Occipital lobe (tissue), 2 donors: Measurements from ENCODE around the gene LSM10. TPM values are rescaled to one million over a fixed set of nuclear protein-coding genes. Genes with fewer than 3 reads are reported as not detected.

Source experiments
- DNase-seq: peaks from one replicate; lab custom pipeline; 2025; lab: John Stamatoyannopoulos, UW
- total RNA-seq: library from RNA; depleted of rRNA; stranded (reverse); fragments of >200 nt; gene quantifications from one replicate; pipeline ENCODE4 v1.2.3, GENCODE V29; 2014

LSM10 gene
- total RNA-seq, 1 donor from 2014 or later = 3.1 TPM

DNA sequence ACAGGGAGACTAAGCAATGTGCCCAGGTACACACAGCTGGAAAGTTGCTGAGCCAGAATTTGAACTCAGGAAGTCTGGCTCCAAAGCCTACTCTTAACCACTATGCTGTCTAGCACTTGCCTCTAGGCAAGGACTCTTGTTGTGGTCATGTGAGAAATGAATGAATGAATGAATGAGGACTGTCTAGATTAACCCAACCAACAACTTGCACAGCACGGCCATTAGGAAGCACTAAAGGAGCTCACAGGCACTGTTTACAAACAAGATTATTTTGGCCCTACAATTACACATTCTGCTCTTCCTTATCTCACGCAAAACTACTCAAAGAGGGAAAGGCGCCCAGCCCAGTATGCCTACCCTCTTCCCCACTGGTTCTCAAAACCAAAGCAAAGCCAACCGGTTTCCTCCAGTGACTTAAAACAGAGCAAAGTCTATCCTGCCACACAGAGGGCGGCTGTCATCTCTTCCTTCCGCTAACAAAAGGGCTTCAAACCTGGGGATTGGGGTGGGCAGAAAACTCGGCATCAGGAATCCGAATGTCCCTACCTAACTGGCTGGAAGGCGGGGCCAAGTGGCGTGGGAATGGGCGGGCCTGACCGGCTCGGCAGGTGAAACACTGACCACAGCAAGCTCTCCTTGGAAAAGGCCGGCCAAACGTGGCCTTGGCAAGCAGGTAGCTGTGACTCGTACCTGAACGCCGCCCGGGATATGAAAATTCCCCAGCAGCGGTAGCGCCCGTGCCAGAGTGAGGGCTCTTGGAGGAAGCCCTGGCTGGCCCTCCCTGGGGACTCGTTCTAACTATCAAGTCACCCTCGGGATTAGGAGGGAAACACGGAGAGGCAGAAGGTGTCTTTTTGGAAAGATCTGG, 12.9 kb downstream of the LSM10 start:
- peak; percentile 29 for DNase-seq

DNA sequence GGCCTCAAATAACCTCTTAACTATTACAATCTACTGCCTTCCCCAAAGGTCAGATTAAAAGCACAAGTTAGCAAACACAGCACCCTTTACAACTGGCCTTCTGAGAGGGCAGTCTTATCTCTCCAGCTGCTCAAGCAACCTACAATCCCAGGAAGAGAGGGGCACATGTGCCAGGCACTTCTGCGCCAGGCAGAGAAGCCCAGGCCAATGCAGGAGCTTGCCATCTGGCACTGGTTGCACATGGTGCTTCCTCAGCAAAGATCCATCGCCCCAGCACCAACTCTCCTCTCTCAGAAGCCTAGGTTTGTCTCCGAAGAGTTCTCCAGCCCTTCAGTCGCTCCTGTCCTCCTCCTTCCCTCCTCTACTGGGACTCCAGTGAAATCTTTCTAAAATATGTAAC, 14.5 kb downstream of the LSM10 start:
- DNase-seq = no peak

DNA sequence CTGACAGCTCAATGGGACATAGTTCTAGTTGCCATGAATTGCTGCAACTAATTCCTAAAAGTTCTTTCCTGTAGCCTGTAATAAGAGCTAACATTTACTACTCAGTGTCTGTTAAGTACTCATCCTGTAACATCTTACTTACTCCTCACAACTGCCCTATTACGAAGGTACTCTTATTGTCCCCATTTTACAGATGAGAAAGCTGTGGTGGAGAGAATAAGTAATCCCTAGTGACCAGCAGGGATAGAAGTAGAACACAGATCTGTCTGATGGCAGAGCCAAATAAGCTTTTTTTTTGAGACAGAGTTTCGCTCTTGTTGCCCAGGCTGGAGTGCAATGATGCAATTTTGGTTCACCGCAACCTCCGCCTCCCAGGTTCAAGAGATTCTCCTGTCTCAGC, 15.0 kb downstream of the LSM10 start:
- no peak for DNase-seq

DNA sequence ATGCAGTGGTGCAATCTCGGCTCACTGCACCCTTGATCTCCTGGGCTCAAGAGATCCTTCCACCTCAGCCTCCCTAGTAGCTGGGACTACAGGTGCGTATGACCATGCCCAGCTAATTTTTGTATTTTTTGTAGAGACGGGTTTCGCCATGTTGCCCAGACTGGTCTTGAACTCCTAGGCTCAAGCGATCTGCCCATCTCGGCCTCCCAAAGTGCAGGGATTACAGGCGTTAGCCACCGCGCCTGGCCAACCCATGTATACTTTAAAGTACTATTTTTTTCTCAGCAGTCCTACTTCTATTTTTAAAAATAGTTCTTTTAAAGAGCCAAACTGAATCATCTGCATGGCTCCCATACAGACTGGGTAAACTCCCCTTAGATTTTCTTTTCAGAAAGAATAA, 15.5 kb downstream of the LSM10 start:
- no peak for DNase-seq

DNA sequence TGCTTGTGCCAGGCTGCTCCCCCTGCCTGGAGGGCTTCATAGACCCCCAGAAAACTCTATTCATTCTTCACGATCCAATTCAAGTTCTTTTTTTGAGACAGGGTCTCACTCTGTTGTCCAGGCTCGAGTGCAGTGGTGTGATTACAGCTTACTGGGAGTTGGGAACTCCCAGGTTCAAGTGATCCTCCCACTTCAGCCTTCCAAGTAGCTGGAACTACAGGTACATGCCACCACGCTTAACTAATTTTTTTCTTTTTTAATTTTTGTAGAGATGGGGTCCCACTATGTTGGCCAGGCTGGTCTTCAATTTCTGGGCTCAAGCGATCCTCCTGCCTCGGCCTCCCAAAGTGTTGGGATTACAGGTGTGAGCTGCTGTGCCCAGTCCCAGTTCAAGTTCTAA, 16.3 kb downstream of the LSM10 start:
- DNase-seq = no peak

DNA sequence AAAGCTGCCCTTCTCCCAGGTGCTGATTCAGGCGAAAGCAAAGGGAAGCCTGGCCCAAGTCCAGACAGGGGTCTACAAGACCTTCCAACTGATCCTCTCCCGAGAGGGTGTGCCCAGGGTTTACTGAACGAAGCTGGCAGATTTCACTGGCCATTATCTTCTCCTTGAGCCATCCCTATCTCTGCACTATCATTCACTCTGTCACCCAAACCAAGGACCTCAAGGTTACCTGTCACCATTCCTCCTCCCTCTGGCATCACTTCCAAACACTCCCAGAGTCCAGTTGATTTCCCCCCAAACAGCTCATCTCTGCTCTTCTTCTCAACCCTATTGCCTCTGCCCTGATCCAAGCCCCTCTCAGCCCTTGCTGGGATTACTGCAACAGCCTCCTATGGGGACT, 16.9 kb downstream of the LSM10 start:
- no peak for DNase-seq

DNA sequence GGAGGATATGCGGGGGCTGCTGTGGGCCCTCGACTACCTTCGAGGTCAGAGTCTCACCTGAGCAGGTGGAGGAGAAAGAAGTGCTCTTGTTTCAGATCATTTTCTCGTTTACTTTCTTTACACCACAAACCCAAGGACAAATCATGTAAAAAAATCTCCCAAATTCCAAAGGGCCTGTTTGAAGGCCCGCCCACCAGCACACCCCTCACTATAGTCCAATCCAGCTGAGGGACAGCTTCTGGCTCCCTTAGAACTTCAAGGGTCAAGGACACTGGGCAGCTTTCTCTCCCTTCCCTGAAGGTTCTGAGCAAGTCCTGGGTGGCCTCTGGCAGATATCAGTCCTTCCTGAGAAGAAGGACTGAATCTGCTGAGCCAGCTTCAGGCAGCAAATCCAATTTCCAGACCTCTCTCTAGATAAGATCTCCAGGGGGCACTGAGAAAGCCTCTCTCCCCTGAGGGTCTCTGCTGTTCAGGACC, 17.5 kb downstream of the LSM10 start:
- DNase-seq = no peak

DNA sequence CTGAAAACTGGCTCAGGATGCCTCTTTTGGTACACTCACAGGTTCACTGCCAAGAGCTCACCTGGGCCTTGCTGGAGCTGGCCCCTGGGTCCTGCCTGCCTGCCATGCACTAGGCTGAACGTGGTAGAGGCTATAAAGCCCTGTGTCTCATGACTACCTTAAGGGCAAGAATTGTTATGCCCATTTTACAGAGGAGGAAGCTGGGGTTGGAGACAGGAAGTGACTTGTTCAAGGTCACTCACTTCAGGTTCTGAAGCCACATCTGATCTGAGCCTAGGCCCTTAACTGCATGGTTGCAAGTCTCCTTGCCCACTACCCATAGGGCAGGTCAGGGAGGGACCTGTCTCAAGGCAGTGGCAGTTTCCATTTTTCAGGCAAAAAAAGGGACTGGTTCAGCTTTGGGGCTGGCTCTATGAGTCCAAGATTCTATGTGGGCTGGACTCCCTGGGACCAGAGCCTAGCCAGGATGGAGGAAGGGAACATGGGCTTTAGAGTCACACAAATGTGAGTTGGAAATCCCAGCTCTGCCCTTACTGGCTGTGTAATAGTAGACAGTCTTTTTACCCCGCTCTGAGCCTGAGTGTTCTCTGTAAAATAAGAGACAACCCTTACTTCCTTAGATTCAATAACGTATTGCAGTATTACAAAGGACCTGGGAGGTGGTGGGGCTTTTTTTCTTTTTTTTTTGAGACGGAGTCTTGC, 19.8 kb downstream of the LSM10 start:
- DNase-seq = no peak

DNA sequence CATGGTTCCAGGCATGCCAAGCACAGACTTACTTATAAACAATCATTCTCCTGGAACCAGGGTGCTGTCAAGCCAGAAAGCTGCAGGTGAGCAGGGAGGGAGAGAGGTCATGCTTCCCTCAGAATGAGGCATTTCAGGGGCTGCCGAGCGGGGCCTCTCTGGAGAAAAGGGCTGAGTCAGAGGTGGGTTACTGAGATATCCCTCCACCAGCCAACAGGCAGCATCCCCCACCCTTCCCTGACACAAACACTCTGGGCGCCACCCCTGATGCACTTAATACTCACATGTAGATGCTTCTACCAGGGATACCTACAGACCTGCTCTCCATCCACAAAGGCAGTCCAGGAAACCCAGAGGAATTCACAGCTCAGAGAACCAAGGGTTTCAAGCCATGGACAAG, 25.1 kb downstream of the LSM10 start:
- DNase-seq = no peak

DNA sequence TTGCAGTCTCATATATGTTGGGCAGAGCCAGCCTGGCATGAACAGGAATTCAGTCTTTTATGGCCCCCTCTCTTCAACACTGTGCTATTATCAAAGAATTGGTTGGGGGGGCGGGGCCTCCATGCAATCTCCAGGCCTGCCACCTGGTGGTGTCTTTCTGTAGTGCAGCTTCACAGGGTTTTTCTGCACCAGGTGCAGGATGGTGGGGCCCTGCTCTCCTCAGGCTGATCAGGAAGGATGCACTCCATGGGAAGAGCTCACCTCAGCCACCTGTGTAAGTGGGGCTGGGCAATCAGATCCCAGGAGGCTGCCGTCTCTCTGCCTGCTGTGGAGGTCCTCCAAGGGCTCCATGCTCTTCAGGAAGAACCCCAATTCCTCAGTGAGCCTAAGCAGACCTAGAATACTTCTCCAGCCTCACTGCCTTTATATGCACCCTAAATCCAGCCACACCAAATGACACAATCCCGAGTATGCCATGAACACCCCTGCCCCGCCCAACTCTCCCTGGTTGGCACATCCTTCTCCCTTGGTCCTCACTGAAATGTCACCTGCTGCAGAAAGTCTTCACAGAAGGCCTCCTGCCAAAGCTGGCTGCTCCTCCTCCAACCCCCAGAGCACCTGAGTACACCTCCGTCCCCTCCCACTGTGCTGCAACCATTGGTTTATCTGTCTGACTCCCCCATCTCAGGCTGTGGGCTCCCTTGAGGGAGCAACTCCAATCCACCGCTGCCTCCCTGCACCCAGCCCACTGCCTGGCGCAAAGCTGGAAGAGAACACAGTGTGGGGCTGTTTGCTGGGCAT, 28.4 kb downstream of the LSM10 start:
- peak; percentile 24 for DNase-seq

DNA sequence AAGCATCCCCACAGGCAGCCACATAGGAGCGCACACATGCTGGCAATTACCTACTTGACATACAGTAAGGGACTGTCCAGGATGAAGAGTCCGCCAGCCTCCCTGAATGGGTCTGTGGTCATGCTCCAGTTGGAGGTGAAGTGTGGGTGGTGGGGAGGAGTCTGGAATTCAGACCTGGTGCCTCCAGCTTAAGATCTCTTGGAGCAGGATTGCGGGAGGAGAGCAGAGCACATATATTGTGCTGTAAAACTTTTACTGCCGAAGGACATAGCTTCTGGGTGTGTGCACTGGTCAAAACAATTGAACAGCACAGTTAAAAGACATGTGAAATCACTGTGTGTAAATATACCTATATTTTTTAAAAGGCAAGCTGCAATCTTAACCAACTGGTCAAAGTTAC, 29.9 kb downstream of the LSM10 start:
- DNase-seq = no peak

DNA sequence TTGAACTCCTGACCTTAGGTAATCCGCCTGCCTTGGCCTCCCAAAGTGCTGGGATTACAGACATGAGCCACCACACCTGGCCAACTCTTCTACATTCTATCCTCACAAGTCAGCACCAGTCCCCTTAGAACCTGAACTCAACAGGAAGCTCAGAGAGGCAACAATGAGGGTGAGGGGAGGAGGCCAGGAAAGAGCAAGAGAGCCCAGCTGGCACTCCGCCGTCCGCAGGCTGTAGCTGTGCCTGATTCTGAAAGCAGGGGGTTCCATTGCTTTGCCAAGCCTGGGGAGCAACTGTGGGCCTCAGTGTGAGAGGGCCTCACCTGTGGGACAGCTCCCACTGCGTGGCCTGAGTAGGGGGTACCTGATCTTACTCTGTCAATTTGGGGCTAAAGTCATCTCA, 30.6 kb downstream of the LSM10 start:
- DNase-seq = no peak

DNA sequence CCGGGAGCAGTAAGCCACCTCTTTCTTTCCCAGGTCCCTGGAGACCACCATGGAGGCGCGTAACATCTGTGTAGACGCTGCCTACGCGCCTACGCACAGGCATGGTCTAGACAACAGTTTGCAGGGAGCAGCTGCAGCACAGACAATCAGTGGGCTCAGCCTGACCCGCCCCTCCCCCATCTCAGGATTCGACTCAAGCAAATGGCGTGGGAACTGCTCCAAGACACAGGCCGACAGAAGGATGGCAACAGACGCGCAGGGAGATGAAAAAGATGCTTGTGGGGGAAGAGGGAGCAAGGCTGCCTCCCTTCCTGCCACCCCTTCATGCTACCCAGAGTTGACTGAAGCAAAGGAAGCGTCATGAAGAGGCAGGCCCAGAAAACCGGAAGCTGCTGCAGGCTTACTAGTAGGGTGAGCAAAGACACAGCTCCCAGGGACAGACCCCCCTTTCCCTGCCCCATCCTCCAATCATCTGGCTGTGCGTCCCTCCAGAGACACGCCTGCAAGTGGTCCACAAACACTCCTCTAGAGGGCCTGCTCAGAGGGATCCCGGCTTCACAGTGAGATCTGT, 31.5 kb downstream of the LSM10 start:
- peak; percentile 83 for DNase-seq

DNA sequence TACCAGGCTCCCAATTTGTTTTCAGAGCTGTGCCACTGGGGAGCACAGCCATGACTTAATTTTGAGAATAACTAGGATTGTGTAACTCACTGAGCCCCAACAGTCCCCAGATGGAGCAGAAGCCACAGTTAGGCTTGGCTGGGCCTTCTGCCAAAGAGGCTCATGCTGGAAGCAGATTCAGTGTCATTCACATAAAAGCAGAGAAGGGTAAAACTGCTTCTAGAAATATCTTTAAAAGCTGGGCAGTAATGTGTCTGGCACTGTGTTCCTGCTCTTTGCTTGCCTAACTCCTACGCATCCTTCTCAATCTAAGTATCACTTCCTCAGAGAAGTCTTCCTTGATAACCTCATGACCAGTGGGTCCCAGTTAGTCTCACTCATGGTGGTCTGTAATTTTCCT, 32.3 kb downstream of the LSM10 start:
- DNase-seq = peak; percentile 59

DNA sequence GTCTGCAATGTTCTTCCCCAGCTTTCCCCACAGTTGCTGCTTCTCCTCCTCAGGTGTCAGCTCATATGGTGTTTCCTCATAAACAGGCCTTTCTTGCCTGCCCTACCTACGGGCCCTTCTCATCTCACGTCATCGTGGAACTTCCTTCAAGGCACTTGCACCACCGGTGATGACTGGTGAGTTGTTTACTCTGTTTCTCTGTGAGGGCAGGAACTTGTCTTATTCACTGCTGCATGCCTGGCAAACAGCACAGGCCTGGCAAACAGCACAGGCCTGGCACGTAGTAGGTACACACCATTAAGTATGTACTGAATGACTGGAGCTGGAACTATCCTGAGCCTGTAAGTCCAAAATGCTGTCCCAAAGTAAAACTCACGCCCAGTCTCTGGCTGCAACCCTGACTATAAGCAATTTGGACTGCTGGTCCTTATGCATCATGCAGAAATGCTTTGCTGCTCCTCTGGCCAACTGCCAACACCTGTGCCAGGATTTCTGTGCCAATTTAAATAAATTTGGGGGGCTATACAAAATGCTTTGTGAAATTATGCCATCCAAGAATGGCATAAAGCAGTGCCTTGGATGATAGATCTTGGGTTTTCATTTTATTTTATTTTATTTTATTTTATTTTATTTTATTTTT, 37.7 kb downstream of the LSM10 start:
- DNase-seq = no peak

DNA sequence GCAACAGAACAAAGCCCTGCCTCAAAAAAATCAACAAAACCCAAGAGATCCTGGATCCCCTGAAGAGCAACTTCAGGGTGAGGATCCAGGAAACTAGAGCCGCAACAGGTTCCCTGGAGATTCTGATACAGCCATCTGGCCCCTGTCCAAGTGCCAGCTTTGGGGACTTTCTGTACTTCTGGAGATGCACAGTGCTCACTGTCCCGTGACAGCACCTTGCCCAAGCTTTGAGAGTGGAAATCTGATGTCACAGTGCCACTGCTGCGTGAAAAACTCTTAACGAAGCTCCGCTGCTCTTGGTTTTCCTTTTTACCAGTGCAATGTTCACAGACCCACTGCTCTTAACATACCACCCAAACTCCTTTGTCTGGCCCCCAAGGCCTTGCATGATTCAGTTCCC, 38.3 kb downstream of the LSM10 start:
- no peak for DNase-seq

DNA sequence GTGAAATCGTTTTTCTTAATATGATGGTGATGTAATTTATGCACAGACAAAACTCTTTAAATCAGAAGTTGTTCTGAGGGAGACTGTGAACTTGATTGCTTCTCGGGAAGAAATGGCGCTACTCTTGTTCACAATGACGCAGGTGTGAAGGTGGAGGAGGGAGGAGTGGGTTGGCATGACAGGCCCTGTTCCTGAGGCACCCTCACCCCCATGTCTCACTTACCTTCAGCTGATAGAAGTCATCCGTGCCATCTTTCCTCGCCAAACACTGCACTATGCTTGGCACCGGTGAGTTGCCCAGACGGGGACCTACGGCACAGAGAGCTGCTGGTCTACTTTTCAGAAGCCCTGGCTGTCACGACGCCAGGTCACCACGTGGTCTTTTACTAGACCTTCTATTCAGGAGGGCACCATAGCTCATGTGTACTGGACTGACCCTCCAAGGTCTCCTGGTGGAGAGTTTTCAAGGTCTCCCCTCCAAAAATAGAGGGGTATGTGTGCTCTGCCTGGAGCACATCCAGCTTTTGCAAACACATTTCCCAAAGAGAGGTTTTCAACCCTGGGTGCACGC, 39.1 kb downstream of the LSM10 start:
- no peak for DNase-seq

DNA sequence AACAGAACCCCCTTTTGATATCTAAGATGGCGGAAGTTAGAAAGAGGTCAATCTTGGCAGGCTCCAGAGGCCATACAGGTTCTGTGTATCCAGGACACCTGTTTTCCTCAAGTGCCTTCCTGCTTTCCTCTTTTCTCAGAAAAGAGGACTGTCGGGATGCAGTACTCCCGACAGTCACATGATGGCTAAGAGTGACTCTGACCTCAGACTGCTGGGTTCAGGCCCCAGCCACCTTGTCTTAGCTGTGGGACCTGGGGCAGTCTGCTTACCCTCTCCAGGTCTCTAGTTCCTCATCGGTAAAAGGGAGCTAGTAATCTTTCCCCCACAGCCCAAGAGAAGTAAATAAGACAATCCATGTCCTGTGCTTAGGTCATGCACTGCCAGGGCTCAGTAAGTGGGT, 41.9 kb downstream of the LSM10 start:
- no peak for DNase-seq

DNA sequence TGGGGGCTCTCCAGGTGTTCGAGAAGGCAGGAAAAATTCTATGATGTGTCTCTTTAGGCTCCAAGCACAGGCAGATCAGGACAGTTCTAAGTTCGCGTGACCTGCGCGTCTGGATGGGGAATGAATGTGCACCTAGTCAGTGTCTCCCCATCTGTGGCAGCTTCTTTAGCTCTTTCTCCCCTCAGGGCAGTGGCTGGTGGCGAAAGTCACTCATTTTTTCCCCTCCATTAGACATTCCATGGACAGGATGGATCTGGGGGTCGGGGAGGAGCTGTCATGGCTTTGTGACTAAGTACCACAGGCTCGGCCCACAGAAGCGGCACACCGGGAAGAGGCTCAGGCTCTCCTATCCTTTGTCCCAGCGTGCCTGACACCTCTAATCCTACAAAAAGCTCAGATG, 43.2 kb downstream of the LSM10 start:
- DNase-seq = no peak

DNA sequence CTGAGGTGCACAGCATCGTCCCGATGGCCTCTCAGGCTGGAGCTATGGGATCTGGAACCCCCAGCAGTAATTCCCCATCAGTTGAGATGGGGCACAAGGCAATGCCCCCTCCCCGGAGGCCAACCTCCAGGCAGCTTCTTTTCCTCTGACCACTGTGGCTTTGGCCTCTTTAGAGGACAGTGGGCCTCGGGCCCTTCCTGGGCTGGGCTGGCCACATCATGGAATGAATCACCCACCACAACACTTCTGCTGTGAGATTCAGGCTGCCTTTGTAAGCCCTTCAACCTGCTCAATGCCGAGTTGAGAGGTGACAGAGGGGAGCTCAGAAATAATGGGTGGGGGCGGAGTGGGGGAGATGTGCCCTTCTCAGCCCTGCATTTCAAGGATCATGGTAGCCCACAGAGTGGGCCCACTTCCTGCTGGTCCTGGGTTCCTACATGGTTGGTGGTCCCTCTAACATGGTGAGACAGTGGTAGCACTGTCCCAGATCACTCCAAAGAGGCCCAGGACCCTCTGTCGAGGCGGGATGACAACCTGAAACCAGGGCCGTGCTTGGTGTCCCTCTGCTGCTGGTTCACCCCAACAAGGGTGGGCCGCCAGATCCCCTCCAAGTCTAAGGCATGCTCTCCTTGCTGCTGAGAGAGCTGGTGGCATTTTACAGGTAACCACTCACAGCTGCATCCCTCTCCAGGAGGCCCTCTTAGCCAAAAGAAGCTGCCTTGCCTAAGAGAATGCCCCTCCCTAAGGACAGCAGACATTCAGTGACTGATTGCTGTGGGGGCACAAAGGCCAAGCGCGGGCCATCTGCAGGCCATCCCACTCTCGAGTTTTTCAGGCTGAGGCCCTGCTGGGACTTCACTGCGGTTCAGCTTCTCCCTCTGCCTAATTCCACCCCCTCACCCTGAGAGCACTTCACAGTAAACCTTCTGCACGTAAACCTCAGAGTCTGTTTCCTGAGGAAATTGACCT, 44.5 kb downstream of the LSM10 start:
- DNase-seq = no peak
